HG02623 (cell line): ENCODE measurements around the gene B4GALNT2.
"Not testable (repeated sequence)": the region's sequence is repeated elsewhere in the genome, so short reads cannot be mapped to it uniquely, and the experiment has no call there.

ENCODE experiments used
- ATAC-seq: cut with Tn5 transposase; IDR thresholded peaks from one replicate; pipeline ENCODE4 v1.9.1; 2021; ENCODE audit warnings: moderate library complexity; ENCODE audit not compliant: unreplicated experiment

Gene B4GALNT2

DNA sequence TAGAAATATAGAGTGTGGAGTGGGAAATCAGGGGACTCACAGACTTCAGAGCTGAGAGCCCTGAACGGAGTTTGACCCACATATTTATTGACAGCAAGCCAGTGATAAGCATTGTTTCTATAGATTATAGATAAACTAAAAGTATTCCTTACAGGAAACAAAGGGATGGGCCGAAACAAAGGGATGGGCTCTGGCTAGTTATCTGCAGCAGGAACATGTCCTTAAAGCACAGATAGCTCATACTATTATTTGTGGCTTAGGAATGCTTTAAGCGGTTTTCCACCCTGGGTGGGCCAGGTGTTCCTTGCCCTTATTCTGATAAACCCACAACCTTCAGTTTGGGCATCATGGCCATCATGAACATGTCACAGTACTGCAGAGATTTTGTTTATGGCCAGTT lies 38.1 kb downstream of the B4GALNT2 start:
- ATAC-seq: not testable (repeated sequence)

DNA sequence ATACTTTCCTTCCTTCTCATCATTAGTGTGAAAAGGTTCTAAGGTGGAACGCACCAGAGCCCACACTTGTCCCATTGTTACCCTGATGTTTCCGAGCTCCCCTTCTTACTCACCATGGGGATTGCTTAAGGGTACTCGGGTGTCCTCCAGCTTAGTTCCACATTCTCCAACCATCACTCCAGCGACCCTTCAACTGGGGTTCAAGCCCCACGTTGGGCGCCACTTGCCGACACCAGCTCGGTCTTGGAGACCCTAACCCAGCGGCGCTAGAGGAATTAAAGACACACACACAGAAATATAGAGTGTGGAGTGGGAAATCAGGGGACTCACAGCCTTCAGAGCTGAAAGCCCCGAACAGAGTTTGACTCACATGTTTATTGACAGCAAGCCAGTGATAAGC lies 43.4 kb downstream of the B4GALNT2 start:
- not testable (repeated sequence) for ATAC-seq

DNA sequence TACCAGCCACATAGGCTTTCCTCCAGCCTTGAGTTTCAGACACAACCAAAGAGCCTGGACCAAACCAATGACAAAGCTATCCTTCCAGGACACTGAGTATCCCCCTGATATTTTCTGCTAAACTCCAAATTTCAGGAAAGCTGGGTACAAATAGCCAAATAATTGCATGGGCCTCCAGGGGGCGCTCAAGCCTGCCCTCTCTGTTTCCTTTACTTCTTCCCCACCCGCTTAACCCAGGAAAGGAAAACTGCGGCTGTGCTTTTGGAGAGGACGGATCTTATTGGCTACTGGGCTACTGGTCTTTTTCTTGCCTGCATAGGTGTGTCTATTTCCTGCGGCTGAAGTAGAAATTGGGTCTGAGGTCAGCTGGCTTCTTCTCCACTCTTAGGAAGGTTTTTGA lies 47.7 kb downstream of the B4GALNT2 start:
- ATAC-seq: no peak

DNA sequence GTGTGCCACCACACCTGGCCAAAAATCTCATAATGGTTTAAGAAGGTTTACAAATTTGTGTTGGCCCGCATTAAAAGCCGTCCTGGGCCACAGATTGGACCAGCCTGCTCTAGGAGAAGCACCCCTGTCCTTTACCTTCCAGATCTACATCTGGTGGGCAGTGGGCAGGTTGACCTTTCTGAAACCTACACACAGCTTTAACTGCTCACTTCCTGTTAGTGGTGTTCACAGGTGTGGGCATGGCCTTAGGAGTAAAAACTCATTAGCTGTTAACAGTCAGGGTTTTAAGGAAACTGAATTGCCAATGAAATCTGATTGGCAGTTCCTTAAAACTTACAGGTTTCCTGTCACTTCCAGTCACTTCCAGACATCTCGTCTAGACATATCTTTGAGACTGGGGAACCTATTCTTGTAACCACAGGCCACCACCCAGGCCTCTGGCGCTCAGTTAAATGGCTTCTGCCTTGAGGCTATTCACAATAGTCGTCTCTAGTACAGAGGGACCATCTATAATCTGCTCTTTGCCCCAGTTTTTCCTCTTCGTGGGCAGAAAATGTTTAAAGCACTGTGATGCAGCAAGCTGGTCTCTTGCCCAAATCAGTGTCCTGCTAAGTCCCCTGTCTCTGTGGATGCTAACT lies 48.5 kb downstream of the B4GALNT2 start:
- no peak for ATAC-seq

DNA sequence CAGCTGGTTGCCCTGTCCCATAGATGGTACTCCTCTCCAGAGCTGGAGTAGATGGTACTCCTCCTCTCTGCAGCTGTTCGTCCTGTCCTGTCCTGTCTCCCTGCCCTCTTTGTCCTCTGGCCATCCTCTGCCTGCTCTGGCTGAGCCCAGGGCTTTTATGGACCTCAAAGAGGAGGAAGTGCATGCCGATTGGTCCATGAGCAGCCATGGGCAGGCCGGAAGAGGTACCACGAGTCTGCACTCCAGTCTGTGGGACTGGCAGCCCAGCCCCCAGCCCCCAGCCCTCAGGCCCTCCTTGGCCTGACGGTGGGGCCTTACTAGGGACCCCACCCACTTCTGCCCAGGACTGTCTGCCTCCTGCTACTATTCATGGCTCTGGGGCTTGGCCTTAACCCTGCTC lies 50.8 kb downstream of the B4GALNT2 start:
- no peak for ATAC-seq

DNA sequence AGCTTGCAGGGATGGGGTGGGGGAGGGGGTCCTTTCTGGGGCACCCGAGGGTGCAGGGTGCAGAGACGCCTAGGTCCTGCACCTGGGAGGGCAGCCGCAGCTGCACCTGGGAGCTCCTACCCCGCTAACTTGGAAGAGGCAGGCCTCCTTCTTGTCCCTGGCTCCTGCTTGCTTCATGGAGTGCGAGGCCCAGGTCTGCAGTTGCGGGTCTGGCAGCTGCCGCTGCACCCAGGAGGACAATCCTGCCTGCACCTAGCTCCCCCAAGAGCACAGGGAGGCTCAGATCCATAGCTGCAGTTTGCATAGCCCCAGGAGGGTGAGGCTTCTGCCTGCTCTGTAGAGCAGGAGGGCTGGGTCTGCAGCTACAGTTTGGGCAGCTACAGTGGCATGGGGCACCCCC lies 51.2 kb downstream of the B4GALNT2 start:
- no peak for ATAC-seq

DNA sequence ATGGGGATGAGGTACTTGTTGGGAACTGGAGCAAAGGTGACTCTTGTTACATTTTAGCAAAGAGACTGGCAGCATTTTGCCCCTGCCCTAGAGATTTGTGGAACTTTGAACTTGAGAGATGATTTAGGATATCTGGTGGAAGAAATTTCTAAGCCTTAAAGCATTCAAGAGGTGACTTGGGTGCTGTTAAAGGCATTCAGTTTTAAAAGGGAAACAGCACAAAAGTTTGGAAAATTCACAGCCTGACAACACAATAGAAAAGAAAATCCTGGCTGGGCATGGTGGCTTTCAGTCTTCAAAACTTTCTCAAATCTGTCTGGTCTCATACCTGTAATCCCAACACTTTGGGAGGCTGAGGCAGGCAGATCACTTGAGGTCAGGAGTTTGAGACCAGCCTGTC lies 52.0 kb downstream of the B4GALNT2 start:
- not testable (repeated sequence) for ATAC-seq

DNA sequence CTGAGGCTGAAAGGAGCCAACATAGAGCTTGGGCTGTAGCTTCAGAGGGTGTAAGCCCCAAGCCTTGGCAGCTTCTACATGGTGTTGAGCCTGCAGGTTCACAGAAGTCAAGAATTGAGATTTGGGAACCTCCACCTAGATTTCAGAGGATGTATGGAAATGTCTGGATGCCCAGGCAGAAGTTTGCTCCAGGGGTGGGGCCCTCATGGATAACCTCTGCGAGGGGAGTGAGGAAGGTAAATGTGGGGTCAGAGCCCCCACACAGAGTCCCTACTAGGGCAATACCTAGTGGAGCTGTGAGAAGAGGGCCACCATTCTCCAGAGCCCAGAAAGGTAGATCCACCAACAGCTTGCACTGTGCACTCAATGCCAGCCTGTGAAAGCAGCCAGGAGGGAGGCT lies 52.8 kb downstream of the B4GALNT2 start:
- not testable (repeated sequence) for ATAC-seq

DNA sequence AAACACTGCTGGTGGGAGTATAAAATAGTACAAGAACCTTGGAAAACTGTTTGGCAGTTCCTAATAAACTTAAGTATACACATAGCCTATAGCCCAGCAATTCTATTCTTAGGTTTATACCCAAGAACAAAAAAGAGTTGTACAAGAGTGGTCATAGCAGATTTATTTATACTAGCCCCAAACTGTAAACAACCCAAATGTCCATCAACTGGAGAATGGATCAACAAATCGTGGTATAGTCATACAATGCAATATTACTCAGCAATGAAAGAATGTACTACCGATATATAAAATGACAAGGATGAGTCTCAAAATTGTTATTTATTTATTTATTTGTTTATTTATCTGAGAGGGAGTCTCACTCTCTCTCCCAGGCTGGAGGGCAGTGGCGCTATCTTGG lies 54.7 kb downstream of the B4GALNT2 start:
- no peak for ATAC-seq

DNA sequence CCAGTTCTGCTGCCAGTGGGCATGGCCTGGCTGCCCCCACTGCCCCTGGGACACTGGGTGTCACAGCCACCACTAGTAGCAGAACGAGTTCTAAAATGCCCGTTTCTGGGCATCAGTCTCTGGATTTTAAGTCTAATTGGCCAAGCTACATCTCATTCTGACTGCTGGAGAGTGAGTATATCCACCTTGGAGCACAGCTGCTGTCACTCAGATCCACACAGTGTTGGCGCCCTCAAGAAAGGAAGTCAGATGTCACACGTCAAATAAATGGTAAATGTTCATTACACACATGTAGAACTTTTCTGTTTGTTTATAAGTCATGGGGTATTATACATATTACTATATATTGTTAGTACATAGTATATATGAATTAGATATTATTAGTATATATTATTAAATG lies 58.4 kb downstream of the B4GALNT2 start:
- no peak for ATAC-seq

DNA sequence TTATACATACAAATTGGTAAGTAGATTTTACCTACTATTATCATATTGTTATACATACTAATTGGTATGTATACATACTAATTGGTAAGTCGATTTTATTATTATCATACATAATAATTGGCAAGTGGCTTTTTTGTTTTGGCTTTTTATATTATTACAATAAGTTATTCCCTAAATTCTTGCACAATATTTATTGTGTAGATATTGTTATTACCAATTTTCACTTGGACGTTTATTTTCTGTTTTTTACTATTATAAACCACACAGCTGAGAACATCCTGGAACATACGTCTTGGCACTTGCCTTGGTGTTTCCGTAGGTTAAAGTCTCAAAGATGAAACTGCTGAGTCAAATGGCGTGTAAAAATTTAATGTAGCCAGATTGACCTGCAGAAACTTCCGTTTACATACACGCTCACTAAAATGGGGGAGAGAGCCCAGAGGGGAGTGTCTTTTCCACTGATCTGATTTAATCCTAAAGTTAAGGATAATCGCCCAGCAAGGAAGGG lies 58.9 kb downstream of the B4GALNT2 start:
- no peak for ATAC-seq

DNA sequence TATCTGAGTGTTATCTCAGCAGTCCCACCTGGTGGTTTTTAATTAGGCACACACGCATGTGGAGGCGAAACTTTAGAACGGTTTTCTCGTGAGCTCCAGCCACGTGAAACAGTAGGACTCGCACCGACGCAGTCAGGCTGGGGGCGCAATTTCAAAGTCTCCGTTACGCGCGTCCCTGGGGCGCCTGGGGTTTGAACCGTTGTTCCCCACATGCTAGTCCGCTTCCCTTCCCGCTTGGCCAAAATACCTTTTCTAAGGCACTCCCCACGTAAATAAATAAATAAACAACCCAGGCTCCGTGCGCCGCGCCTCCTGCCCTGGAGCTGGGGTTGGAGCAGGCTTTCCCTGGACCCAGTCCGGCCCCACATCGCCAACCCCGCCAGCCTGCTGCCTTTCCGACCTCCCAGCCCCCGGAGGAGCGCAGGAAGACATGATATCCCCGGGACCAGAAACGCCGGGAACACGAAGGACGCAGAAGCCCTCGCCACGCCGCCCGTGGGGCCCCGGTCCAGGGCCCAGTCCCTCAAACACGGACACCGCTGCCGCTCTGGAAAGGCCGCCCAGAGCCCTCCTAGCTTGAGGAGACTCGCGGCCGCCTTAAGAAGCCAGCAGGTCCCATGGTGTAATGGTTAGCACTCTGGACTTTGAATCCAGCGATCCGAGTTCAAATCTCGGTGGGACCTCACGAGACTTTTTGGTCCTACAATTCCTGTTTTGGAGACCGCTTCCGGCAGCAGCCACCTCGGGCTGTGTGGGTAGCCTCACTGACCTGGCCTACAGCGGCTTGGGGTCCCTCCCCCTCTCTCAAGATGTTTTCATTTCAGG lies 59.6 kb downstream of the B4GALNT2 start:
- peak; percentile 49 for ATAC-seq

DNA sequence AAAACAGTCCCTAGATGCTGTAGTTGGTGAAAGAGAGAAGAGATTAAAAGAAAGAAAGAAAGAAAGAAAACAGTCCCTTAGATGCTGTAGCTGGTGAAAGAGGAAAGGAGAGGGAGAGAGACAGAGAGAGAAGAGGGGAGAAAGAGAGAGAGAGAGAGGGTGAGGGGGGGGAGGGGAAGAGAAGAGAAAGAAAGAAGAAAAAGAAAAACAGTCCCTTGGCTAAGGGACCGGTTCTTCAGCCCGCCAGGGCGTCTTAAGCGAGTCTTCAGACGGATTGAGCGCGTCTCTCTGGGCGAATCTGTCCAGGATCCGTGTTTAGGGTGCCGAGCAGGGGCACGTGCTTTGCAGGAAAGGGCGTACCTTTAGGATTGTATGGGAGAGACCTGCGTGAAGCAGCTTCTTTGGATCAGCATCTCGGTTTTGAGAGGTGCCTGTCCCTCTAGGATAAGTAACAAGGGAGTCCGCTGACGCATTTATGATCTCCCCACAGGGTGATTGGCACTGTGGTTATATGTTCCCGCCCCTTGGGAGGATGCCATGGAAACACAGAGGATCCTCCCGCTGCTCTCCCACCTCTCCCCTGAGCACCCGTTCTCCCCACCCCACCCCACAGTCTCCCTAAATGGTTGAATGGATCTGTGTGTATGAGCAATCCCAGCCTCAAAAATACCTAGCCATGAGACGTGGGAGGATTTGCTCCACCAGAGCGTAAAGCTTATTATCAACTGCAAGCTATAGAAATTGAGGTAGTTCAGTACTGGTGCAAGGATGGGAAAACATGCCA lies 61.1 kb downstream of the B4GALNT2 start:
- no peak for ATAC-seq

DNA sequence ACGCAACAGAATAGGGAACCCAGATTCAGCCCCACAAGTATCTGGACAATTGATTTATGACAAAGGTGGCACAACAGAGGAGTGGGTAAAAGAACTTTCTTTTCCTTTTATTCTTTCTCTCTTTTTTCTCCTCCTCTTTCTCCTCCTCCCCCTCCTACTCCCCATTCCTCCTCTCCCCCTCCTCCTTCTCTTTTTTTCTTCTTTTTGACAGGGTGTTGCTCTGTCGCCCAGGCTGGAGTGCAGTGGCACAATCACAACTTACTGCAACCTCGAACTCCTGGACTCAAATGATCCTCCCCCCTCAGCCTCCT lies 61.7 kb downstream of the B4GALNT2 start:
- ATAC-seq: no peak

DNA sequence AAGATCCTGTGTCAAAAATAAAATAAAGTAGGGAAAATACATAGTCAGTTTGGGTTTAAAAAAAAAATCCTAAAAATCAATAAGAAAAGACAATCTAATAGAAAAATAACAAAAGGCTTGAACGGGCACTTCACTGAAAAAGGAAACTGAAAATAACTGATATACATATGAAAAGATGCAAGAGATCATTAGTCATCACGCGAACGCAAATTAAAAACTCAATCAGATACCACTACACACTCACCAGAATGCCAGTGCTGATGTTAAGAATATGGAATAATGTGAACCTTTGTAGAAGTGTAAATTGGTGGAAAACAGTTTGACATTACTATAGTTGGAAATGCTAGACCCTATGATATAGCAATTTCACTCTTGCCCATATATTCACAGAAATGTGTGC lies 63.2 kb downstream of the B4GALNT2 start:
- ATAC-seq: no peak

DNA sequence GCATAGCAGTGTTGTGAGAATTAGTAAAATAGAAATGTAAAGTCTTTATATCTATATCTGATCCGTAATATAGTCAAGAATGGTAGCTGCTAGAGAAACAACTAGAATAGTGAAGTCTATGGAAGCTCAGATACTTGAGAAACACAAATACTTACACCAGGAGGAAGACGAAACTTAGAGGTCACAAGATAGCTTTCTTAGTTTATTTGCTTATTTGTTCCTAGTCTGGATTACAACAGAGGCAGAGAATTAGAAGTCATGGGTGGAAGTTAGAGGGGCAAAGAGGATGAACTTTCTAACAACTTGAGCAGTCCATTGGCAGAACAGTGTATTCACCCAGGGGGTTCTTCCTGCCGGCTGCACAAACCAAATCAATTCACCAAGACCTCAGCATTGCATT lies 64.0 kb downstream of the B4GALNT2 start:
- no peak for ATAC-seq

DNA sequence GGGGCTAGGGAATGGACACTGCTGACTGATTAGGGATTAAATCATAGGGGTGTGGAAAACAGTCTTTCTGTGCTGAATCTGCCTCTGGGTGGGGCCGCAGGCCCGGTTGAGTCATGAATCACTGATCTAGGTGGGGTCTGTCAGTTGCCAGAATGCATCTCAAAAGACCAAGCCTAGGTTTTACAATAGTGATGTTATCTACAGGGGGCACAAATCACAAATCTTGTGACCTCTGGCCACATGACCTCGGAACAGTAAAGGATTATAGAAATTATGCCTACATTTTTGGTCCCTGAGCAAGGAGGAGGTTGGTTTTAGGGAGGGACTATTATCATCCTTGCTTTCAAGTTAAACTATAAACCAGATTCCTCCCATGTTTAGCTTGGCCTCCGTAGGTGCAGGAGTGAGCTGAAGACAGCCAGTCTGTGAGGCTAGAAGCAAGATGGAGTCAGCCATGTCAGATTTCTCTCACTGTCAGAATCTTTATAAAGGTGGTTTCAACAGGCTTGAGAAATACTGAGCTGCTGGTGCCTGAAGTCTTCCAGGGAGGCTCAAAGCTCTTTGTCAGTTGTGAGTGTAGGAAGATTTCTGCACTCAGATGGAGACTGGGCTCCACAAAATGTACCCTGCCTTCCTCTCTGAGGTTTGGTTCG lies 64.9 kb downstream of the B4GALNT2 start:
- no peak for ATAC-seq

DNA sequence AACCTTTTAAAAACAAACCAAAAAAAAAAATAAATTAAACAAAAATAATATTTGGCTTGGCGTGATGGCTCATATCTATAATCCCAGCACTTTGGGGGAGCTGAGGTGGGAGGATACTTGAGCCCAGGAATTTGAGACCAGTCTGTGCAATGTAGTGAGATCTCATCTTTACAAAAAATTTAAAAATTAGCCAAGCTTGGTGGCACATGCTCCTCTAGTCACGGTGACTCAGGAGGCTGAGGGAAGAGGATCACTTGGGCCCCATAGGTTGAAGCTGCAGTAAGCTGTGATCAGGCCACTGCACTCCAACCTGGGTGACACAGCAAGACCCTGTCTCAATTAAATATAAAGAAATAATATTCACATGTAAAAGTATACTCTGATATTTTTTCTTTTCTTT lies 65.6 kb downstream of the B4GALNT2 start:
- ATAC-seq: no peak

DNA sequence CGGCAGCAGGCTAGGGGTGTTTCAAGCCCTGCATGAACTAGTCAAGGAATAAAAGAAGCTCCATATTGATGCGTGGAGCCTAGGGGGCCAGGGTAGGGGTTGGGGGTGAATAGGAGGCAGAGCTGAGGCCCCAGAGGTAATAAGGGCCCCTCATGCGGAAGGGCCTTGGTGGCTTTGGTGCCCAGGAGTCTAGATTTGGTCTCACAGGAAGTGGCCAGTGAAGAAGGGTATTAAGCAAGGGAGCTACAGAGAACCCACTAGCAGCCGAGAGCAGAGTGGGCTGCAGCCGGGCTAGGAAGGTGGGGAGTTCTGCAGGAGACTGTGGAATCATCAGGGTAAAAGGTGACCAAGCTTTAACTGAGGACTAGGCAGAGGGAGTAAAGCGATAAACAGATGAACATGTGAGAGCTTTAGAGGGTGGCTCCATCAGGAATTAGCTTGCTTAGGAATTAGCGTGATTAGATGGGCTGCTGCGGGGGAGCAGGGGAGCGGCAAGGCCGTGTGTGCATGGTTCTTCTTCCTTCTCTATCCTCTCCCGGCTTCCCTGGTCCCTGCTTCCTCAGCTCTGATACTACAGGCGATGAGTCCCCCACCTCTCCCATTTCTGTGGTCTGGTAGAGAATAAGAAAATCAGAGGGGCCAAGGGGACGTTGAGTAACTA lies 68.0 kb downstream of the B4GALNT2 start:
- ATAC-seq: no peak

DNA sequence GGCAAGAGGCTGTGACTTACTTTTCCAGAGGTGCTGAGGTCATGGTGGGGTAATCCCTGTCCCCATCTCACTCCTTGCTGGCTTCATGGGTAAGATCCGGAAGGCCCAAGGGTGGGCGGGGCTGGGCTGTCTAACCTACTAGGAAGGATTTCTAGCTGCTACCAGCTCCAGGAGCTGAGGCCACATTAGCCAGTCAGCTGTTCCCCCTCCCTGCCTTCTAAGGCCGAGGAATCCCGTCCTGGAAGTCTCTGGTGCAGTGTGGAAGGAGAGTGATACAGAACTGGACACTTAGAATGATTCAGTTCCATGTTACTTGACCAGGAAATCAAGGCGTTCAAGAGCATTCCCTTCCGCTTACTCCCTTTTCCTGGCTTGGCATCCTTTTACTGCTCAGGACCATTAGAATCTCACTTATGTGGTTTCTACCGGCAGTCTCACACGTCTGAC lies 68.9 kb downstream of the B4GALNT2 start:
- no peak for ATAC-seq

DNA sequence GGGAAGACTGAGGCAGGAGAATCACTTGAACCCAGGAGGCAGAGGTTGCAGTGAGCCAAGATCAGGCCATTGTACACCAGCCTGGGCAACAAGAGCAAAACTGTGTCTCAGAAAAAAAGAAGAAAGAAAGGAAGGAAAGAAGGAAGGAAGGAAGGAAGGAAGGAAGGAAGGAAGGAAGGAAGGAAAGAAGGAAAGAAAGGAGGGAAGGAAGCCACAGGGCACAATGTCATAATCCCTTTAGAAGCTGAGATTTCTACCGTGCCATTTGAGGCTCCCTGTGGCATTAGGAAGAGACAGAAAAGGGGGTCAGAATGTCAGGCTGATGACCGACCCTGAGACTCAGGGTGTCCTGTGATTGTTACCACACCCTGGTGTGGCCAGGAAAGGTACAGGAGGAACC lies 71.2 kb downstream of the B4GALNT2 start:
- no peak for ATAC-seq
